Inflammatory macrophage treated with lipopolysaccharide for 4 hours (primary cell): ENCODE measurements around the gene CYTH1.
"Not testable (repeated sequence)": the region's sequence is repeated elsewhere in the genome, so short reads cannot be mapped to it uniquely, and the experiment has no call there.

Experiments used
- DNase-seq: peaks from one replicate; pipeline ENCODE4 v3.0.0-alpha.2; 2020

Gene CYTH1

GRCh38 chr17:78679495-78680395 lies 102.3 kb downstream of the CYTH1 start:
- no peak for DNase-seq

DNA sequence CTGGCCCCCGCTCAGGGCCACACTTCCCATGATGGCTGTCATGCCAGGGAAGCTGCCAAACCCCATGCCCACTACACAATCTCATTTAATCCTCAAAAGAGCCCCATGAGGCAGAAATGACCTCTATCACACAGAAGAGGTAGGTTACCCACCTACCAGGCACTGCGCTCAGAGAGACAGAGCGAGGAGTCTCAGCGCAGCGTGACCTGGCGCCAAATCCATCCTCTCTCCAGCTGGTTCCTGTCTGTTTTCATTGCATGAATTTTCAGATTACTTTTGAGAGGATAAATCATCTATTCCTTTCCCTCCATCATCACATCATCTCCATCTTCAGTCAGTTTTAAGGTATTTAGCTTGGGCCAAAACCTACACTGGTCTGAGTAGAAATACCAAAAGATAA lies 103.4 kb downstream of the CYTH1 start:
- DNase-seq, result no peak

- no peak for DNase-seq
Measured at GRCh38 chr17:78678222-78678557, 103.9 kb downstream of the CYTH1 start.

DNA sequence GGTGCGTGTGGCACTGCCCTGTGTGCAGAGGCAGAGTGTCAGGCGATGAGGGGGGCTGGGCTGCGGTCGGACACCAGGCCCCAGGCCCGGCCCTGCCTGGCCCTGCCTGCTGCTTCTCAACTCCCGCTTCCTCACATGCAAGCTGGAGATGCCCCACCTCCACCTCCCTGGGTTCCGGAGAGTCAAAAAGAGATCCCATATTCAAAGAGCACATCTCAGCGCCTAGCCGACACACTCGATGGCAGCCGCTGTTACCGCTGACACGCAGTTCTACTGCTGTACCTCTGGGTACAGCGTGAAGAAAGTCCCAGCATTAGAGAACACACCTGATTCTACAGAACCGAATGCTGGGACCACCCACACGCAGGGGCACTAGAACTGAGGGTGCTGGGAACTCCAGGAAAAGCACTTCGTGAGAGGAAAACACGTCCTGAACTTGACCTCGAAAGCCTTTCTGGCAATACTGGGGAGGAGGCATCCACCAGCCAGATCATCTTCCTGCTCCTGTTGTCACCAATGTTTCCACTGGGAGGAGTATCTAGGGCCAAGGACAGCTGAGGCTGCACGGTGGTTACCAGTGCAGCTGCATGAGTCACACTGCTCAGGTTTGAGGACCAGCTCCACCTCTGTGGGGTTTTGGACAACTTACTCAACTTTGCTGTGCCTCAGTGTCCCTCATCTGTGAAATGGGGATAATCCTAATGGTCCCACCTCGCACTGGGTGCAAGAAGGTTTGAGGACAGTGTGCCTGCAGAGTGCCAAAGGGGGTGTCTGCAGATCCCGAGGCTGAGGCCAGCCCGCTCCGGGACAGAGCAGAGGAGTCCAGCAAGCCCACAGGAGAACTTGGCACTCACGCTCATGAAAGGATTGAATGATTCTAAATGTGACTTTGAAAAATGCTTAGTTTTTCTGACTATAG lies 104.5 kb downstream of the CYTH1 start:
- no peak for DNase-seq

- no peak for DNase-seq
Measured at GRCh38 chr17:78676412-78677302, 105.4 kb downstream of the CYTH1 start.

GRCh38 chr17:78675836-78676235 lies 106.2 kb downstream of the CYTH1 start:
- no peak for DNase-seq

GRCh38 chr17:78675316-78675616 lies 106.8 kb downstream of the CYTH1 start:
- no peak for DNase-seq

DNA sequence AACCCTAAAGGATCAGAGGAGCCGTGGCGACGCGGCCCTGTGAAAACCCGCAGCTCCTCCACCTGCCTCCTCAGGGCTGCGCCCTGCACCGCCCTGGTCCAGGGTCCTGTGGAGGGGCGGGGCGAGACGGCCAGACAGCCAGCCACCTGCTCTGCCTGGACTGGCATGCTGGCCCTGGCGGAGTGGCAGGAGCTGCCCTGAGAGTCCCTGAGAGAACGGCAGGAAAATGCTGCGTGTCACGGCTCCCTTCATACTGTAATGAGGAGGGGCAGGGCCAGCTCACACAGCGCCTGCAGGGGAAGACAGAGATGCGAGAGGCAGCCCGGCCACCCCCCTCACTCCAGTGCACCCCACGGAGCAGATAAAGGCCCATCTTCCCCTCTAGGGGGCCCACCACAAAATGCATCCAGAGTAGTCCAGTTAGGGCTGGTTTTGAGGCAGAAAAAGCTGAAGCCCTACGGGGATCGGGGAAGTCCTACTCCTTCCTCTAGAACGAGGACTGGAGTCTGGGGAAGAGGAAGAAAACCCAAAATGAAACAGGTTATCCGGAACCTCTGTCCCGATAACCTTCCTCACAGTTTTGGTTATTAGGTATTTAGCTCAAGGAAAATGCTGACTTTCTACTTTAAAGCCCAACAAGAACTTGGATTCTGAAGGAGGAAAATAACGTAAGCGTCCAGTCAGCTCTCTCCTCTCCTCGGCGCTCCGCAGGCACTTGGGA lies 107.3 kb downstream of the CYTH1 start:
- DNase-seq, result no peak

DNA sequence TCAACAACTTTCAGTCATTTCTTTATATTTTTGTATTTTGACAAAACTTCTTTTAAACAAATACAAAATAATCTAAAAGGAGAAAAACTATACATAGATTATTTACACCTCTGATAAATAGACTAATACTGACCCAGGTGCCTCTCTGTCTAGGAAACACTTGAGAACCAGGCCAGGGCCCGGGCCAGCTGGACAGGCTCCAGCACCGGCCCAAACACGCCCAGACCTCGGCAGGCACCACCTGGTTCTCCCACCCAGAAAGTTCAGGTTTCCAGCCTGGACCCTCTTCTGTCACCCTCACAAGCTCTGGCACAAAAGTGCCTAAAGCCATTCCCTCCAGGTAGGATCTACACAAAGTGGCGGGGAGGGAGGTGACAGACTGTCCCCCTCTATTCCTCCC lies 107.9 kb downstream of the CYTH1 start:
- DNase-seq, result no peak

GRCh38 chr17:78673395-78673794 lies 108.7 kb downstream of the CYTH1 start:
- DNase-seq, result no peak

- no peak for DNase-seq
Measured at GRCh38 chr17:78672871-78673371, 109.2 kb downstream of the CYTH1 start.

DNA sequence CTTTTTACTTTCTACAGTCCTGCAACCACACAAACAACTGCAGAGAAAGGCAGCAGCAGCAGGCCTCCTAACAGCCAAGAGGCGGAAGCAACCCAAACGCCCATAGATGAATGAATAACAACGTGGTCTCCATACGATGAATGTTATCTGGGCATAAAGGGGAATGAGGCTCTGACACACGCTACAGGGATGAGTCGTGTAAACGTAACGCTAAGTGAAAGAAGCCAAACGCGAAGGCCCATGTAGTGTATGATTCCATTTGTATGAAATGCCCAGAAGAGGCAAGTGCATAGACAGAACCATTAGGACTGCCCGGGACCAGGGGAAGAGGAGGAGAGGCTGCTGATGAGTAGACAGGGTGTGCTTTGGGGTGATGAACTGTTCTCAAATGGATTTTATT lies 110.1 kb downstream of the CYTH1 start:
- no peak for DNase-seq

GRCh38 chr17:78671726-78672001 lies 110.4 kb downstream of the CYTH1 start:
- DNase-seq, result not testable (repeated sequence)

GRCh38 chr17:78670850-78671725 lies 111.0 kb downstream of the CYTH1 start:
- no peak for DNase-seq

- DNase-seq, result no peak
Measured at GRCh38 chr17:78669975-78670518, 112.0 kb downstream of the CYTH1 start.

DNA sequence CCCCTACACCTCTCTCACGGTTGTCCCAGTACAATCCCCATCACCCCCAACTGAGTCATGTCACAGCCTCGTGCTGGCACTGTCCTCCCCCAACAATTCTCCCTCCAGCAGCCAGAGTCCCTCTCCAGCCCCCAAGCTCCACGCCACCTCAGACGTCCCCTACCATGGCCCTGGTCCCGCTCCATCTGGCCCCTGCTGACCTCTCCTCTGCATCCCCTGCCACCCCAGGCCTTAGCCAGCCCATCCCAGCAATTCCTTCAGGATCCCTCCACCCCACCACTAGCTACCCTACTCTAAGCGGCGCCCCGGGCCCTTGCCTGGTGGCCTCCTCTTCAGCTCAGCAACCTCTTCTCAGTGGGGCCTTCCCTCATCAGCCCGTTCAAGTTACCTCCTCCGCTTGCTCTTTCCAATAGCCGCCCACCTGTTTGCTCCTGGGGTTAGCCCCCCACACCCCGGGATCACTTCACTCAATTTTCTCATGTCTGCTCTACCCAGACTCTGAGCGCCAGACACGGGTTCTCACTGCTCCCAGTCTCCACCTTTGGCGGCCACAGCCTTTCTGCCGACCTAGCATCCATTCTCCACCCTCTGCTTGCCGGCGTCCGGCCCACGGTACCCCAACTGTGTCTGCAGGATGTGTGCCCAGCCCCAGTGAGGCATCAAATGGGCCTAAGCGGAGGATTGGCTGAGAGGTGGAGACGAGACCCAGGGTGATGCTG lies 112.7 kb downstream of the CYTH1 start:
- DNase-seq, result no peak

DNA sequence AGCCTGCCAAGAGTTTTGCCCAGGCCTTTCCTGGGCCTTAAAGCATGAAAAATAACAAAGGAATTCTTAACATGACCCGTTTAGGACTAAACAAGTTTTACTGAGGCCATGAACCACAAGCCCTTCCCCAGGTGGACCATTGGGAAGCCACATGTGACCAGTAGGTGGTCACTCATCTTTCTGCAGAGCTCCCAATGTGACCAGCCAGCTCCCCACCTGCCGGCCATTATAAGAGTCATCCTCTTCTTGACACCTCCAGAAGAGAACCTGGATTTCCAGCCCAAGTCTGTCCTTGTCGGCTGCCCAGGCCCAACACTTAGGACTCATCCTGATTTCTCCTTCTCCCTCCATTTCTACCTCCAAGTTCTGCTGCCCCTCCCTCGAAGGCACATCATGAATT lies 113.2 kb downstream of the CYTH1 start:
- no peak for DNase-seq

DNA sequence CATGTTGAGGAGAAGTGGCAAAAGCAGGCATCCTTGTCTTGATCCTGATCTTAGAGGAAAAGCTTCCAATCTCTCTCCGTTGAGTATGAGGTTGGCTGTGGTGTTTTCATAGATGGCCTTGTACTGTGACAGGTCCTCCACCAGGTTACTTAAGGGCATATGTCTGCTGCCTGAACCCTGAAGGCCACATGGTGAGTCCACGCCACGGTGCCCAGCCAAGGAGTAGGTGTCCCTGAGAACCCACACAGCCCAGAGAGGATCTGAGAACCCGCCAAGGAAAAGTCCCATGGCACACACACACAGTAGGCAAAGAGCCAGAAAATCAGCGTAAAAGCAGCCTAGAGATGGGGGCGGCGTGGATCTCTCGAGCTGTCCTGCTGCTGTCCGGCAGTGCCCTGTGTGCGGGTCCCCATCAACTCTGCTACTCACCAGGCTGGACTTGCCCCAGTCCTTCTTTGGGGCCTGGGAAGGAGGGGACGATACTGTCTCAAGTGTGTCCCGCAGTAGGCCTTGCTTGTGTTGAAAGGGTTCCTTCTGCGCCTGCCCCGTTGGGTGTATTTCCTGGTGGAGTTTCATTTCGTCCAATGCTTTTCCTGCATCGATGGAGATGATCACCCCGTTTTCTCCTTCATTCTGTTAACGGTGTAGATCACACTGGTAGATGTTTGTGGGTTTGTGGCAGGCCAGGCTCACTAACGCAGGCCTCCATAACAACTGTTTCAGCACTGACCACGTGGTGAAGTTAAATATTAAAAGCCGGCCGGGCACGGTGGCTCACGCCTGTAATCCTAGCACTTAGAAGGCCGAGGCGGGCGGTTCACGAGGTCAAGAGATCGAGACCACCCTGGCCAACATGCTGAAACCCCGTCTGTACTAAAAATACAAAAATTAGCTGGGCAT lies 114.1 kb downstream of the CYTH1 start:
- DNase-seq, result no peak

- no peak for DNase-seq
Measured at GRCh38 chr17:78667091-78667490, 115.0 kb downstream of the CYTH1 start.
